HepG2 (cell line): Measurements from ENCODE around the gene SLC38A2. TPM values are rescaled to one million over a fixed set of nuclear protein-coding genes. Genes with fewer than 3 reads are reported as not detected.
A peak's percentile ranks its signal among the peaks of the same experiment; 100 is the strongest.

ENCODE experiments used
- AGO2 ChIP-seq: fragments of 200-400 bp; formaldehyde crosslinking; optimal IDR thresholded peaks from 2 replicates; pipeline ENCODE3; 2017; ENCODE audit warnings: mild to moderate bottlenecking, low read depth, low read length, moderate library complexity
- ATF2 ChIP-seq: sonication (generic); formaldehyde crosslinking; IDR thresholded peaks from 2 replicates; pipeline ENCODE4 v1.4.0; 2020; ENCODE audit warnings: missing genetic modification reagents
- CREB3 ChIP-seq: sonication (generic); formaldehyde crosslinking; IDR thresholded peaks from 2 replicates; pipeline ENCODE4 v1.5.0; 2020; ENCODE audit warnings: missing genetic modification reagents
- FOXK2 ChIP-seq: fragments of 450-650 bp; IDR thresholded peaks from 2 replicates; pipeline ENCODE4 v1.6.1; 2016
- FOXM1 ChIP-seq: sonication (generic); formaldehyde crosslinking; IDR thresholded peaks from 2 replicates; pipeline ENCODE4 v1.5.0; 2020; ENCODE audit warnings: missing genetic modification reagents
- GATAD1 ChIP-seq: IDR thresholded peaks from 2 replicates; pipeline ENCODE4 v1.6.1; 2016; ENCODE audit warnings: missing genetic modification reagents, missing compliant biosample characterization
- IKZF4 ChIP-seq: sonication (generic); formaldehyde crosslinking; IDR thresholded peaks from 2 replicates; pipeline ENCODE4 v1.5.1; 2020; ENCODE audit warnings: borderline replicate concordance, mild to moderate bottlenecking, low read depth, missing genetic modification reagents; ENCODE audit errors: not compliant biosample characterization
- ISL2 ChIP-seq: sonication (generic); formaldehyde crosslinking; IDR thresholded peaks from 2 replicates; pipeline ENCODE4 v1.5.0; 2020; ENCODE audit warnings: missing genetic modification reagents
- MAF1 ChIP-seq: sonication (generic); formaldehyde crosslinking; IDR thresholded peaks from 2 replicates; pipeline ENCODE4 v1.5.0; 2020; ENCODE audit warnings: missing genetic modification reagents, borderline replicate concordance
- MTA3 ChIP-seq: sonication (generic); formaldehyde crosslinking; IDR thresholded peaks from 2 replicates; pipeline ENCODE4 v1.4.0; 2020; ENCODE audit warnings: missing genetic modification reagents
- MYPOP ChIP-seq: sonication (generic); formaldehyde crosslinking; IDR thresholded peaks from 2 replicates; pipeline ENCODE4 v1.8.1; 2023; ENCODE audit warnings: mild to moderate bottlenecking, moderate library complexity, missing genetic modification reagents
- RBM39 ChIP-seq: fragments of 200-400 bp; formaldehyde crosslinking; IDR thresholded peaks from one replicate; pipeline ENCODE4 v1.6.1; 2018; ENCODE audit warnings: antibody characterized with exemption, mild to moderate bottlenecking, low read depth, low read length; ENCODE audit not compliant: poor library complexity, severe bottlenecking
- RCOR2 ChIP-seq: IDR thresholded peaks from 2 replicates; pipeline ENCODE4 v1.6.1; 2016; ENCODE audit warnings: missing biosample characterization, missing genetic modification reagents
- SAFB2 ChIP-seq: sonication (generic); formaldehyde crosslinking; IDR thresholded peaks from 2 replicates; pipeline ENCODE4 v1.5.1; 2020; ENCODE audit warnings: missing genetic modification reagents, low read depth, mild to moderate bottlenecking, borderline replicate concordance
- SMARCC2 ChIP-seq: fragments of 450-650 bp; IDR thresholded peaks from 2 replicates; pipeline ENCODE4 v1.6.1; 2017; ENCODE audit warnings: antibody characterized with exemption, mild to moderate bottlenecking
- SP1 ChIP-seq, 2 experiments: fragments of 450-650 bp in 1 of 2; sonication (generic) in 1 of 2; formaldehyde crosslinking in 1 of 2; IDR thresholded peaks; 2 replicates each; pipeline versions ENCODE4 v1.4.0 to v1.6.1; 2016 to 2020; ENCODE audit warnings: missing genetic modification reagents in 1 of 2
- TEAD3 ChIP-seq: optimal IDR thresholded peaks from 2 replicates; pipeline ENCODE3; 2016; ENCODE audit warnings: borderline replicate concordance
- TMF1 ChIP-seq: sonication (generic); formaldehyde crosslinking; IDR thresholded peaks from 2 replicates; pipeline ENCODE4 v1.8.1; 2022; ENCODE audit warnings: low read depth, missing genetic modification reagents
- ZBTB8A ChIP-seq: sonication (generic); formaldehyde crosslinking; IDR thresholded peaks from 2 replicates; pipeline ENCODE4 v1.4.0; 2020; ENCODE audit warnings: mild to moderate bottlenecking, low read depth, missing genetic modification reagents, borderline replicate concordance
- ZNF253 ChIP-seq: sonication (generic); formaldehyde crosslinking; IDR thresholded peaks from 2 replicates; pipeline ENCODE4 v1.8.0; 2022; ENCODE audit warnings: mild to moderate bottlenecking, missing genetic modification reagents, borderline replicate concordance
- ZNF296 ChIP-seq: sonication (generic); formaldehyde crosslinking; conservative IDR thresholded peaks from 2 replicates; pipeline ENCODE4 v1.5.0; 2020; ENCODE audit warnings: mild to moderate bottlenecking, missing genetic modification reagents
- ZSCAN12 ChIP-seq: sonication (generic); formaldehyde crosslinking; IDR thresholded peaks from 2 replicates; pipeline ENCODE4 v1.9.0; 2021; ENCODE audit warnings: mild to moderate bottlenecking, missing genetic modification reagents
- polyA plus RNA-seq, 8 experiments: library from polyadenylated mRNA; depleted of rRNA in 3 of 8; stranded (reverse) in 7 of 8; unstranded in 1 of 8; fragments of >200 nt; fragmentation: Illumina TruSeq in 4 of 8; extraction: Trizol in 4 of 8; gene quantifications; 2 replicates each; pipeline versions ENCODE4 v1.2.1 to v1.2.3, GENCODE V29; 2011 to 2016; ENCODE audit warnings: low read depth in 4 of 8, missing spikeins in 1 of 8, mixed read lengths in 1 of 8; ENCODE audit not compliant: insufficient read depth in 1 of 8
- total RNA-seq, 5 experiments: library from RNA; depleted of rRNA; stranded (reverse); fragments of >200 nt; fragmentation: Illumina TruSeq; extraction: Trizol; gene quantifications; 2 replicates each; pipeline ENCODE4 v1.2.3, GENCODE V29; 2016; ENCODE audit warnings: low read depth in 1 of 5
- TF ChIP-seq, protein P1 (sequence below): sonication (generic); formaldehyde crosslinking; IDR thresholded peaks from 2 replicates; pipeline ENCODE4 v1.8.1; 2023; ENCODE audit warnings: mild to moderate bottlenecking, missing genetic modification reagents, borderline replicate concordance
- TF ChIP-seq, protein P2 (sequence below): sonication (generic); formaldehyde crosslinking; IDR thresholded peaks from 2 replicates; pipeline ENCODE4 v1.5.1; 2020; ENCODE audit warnings: missing genetic modification reagents, mild to moderate bottlenecking, borderline replicate concordance

The SLC38A2 gene
- total and polyA plus RNA-seq, 2 of the 13 experiments (the other 11 are each of a cell fraction or from before 2014, with no cell fraction given): 368 to 880 TPM

DNA sequence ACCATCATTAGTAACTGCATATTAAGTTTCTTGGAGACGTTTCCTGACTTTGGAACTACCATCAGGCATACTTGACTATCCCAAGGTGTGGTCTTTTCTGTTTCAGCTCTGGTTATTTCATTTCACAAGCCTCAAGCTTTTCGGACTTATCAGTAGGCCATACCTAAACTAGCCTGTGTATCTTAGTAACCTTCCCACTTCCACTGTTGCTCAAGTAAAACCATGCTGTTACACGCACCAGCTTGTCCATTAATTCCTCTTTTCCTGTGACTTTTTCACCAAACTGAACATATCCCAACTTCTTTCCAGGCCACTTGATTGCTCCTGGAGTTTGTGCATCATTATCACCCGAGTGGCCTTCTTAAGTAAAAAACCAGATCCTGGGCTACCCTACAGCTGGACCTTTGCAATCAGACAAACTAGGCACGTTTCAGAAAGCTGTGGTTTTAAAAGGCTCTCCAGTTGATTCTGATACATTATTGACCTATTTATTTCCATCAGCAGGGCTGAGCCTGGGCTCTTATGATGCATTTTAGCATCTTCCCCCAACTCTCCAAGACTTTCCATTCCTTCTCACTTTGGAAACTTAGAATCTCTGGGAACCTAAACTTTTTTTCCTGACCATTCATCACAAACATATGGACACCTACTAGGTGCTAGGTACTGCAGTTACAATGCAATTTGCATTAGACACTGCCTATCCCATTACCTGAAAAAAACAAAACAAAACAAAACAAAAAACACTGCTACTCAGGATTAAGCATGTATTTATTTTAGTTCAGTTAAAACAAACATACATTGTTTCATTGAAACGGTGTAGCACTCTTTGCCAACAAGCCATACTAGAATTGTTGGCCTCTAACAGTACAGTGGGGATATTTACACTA is 14.9 kb downstream of the SLC38A2 start (continued):
- TF ChIP-seq CREB3 (CRISPR knock-in tag): 0 out of 2 replicates have a peak, but pooled peaks have one; percentile 20
- TF ChIP-seq AGO2: peak; percentile 96
- TF ChIP-seq SAFB2 (CRISPR knock-in tag): no peak
- no peak for TF ChIP-seq FOXM1 (CRISPR knock-in tag)
- TF ChIP-seq, protein P1, sequence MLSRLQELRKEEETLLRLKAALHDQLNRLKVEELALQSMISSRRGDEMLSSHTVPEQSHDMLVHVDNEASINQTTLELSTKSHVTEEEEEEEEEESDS (CRISPR knock-in tag): no peak
- TF ChIP-seq SP1 (IDR thresholded peaks at IDR 0.05): no peak
- 0 out of 2 replicates have a peak, but pooled peaks have one; percentile 8 for TF ChIP-seq SP1 (CRISPR knock-in tag; IDR thresholded peaks at IDR 0.05)
- TF ChIP-seq, protein P2, sequence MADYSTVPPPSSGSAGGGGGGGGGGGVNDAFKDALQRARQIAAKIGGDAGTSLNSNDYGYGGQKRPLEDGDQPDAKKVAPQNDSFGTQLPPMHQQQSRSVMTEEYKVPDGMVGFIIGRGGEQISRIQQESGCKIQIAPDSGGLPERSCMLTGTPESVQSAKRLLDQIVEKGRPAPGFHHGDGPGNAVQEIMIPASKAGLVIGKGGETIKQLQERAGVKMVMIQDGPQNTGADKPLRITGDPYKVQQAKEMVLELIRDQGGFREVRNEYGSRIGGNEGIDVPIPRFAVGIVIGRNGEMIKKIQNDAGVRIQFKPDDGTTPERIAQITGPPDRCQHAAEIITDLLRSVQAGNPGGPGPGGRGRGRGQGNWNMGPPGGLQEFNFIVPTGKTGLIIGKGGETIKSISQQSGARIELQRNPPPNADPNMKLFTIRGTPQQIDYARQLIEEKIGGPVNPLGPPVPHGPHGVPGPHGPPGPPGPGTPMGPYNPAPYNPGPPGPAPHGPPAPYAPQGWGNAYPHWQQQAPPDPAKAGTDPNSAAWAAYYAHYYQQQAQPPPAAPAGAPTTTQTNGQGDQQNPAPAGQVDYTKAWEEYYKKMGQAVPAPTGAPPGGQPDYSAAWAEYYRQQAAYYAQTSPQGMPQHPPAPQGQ (CRISPR knock-in tag): peak; percentile 92
- peak; percentile 27; the same call in 1 of the 2 replicates for TF ChIP-seq GATAD1 (CRISPR knock-in tag)
- TF ChIP-seq ZBTB8A (CRISPR knock-in tag): no peak; the same call in 1 of the 2 replicates
- 0 out of 2 replicates have a peak, but pooled peaks have one; percentile 46 for TF ChIP-seq ZSCAN12 (CRISPR knock-in tag)
- TF ChIP-seq FOXK2: no peak
- TF ChIP-seq RBM39: no peak
- TF ChIP-seq ATF2 (CRISPR knock-in tag): no peak; the same call in 1 of the 2 replicates
- no peak for TF ChIP-seq TMF1 (CRISPR knock-in tag)
- TF ChIP-seq ISL2 (CRISPR knock-in tag): peak; percentile 48; the same call in 1 of the 2 replicates
- no peak for TF ChIP-seq ZNF296 (CRISPR knock-in tag)
- TF ChIP-seq SMARCC2: no peak
- TF ChIP-seq TEAD3 (CRISPR knock-in tag): no peak
- no peak for TF ChIP-seq MTA3 (CRISPR knock-in tag)
- TF ChIP-seq ZNF253 (CRISPR knock-in tag): no peak
- TF ChIP-seq RCOR2: no peak
- no peak for TF ChIP-seq IKZF4 (CRISPR knock-in tag)
- TF ChIP-seq MAF1 (CRISPR knock-in tag): no peak
- peak; percentile 88; the same call in 1 of the 2 replicates for TF ChIP-seq MYPOP (CRISPR knock-in tag)
